Ectodermal cell (in vitro differentiated cells): ENCODE measurements around the gene C10orf105. TPM values are rescaled to one million over a fixed set of nuclear protein-coding genes. Genes with fewer than 3 reads are reported as not detected.

Experiments used
- H3K27ac ChIP-seq: 2 replicates; pipeline ENCODE4 v1.7.0; 2013; ENCODE audit warnings: mild to moderate bottlenecking, low read depth, low read length; ENCODE audit not compliant: insufficient read depth, poor library complexity, severe bottlenecking
- H3K27me3 ChIP-seq: 2 replicates; pipeline ENCODE4 v1.7.0; 2013; ENCODE audit warnings: mild to moderate bottlenecking, low read length; ENCODE audit not compliant: insufficient read depth, control insufficient read depth, poor library complexity, severe bottlenecking
- H3K36me3 ChIP-seq: one replicate; pipeline ENCODE4 v1.7.0; 2013; ENCODE audit warnings: low read length; ENCODE audit not compliant: control insufficient read depth, insufficient read depth
- H3K4me1 ChIP-seq: one replicate; pipeline ENCODE4 v1.7.0; 2013; ENCODE audit warnings: low read length; ENCODE audit not compliant: control insufficient read depth, insufficient read depth
- H3K4me3 ChIP-seq: 2 replicates; pipeline ENCODE4 v1.7.0; 2013; ENCODE audit warnings: low read depth, low read length, control low read depth; ENCODE audit not compliant: insufficient read depth
- H3K9me3 ChIP-seq: 2 replicates; pipeline ENCODE4 v1.7.0; 2013; ENCODE audit warnings: mild to moderate bottlenecking, low read length, moderate library complexity; ENCODE audit not compliant: control insufficient read depth
- WGBS, 2 experiments: methylation state at CpG; one replicate each; pipeline ENCODE4 v1.1.7; 2013; ENCODE audit warnings: missing lambda C conversion rate in 2 of 2; 5-methylcytosine and 5-hydroxymethylcytosine counted together
- polyA plus RNA-seq, 4 experiments: library from polyadenylated mRNA; stranded (reverse); fragments of 50-300 nt; gene quantifications; one replicate each; pipeline ENCODE4 v1.2.3, GENCODE V29; 2013

The C10orf105 gene, protein sequence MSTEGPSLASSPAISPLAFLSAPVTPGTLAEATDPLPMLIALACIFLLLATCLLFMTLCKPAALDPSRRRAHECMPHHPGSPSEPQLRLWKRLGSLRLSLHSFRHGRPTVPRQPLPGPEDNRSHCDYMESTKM
- 2.3 TPM for polyA plus RNA-seq (2013, experiment 1 of 4)
- 3.3 TPM for polyA plus RNA-seq (2013, experiment 2 of 4)
- 2.7 TPM for polyA plus RNA-seq (2013, experiment 3 of 4)
- 2.2 TPM for polyA plus RNA-seq (2013, experiment 4 of 4)

GRCh38 chr10:71719464-71720201 is at the start of gene C10orf105:
C10orf105 (minus strand) TSS chr10:71719778; CDS start chr10:71716337, 3,441 bp downstream.
- H3K36me3 ChIP-seq = no peaks in the 10 kb centered on the region
- 36 to 39% methylated on average over 14 of the region's 14 CpGs for WGBS, 2 experiments

DNA sequence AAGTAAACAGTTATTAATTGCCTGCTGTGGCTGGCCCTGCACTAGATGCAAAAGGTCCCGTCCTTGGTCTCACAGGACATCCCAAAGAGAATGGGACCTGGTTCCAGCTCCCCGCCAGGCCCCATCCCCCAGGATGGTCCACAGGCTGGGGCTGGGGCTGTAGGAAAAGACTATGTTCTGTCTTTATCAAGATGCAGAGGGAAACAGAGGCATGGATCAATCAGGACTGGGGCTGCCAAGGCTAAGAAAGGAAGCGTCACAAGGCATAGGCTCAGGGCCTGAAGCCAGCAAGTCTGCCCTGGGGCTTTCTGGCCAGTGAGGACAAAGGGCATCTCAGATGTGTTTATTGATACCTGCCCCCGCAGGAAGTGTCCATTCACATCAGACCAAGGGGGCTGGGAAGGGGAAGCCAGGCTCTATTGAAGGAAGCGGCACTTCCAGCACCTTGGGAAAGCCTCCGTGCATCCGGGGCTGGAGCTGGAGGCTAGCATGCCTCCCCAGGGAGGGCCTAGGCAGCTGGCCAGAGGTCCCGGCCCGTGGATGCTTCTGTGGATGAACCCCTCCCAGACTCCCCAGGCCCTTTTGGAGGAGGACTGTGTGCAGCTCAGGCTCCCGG is 48.0 kb upstream of the C10orf105 start:
- H3K4me3 ChIP-seq = no peak overlapping the region
- H3K27me3 ChIP-seq = peaks cover 12% of the 10 kb centered on the region
- H3K36me3 ChIP-seq = no peaks in the 10 kb centered on the region
- H3K27ac ChIP-seq = no peak overlapping the region
- no peaks in the 10 kb centered on the region for H3K4me1 ChIP-seq
- 81 to 82% methylated on average over 10 of the region's 10 CpGs for WGBS, 2 experiments
- no peaks in the 10 kb centered on the region for H3K9me3 ChIP-seq

More at GRCh38 chr10:71719464-71720201, at the start of gene C10orf105:
- H3K27ac ChIP-seq = no peak within 1 kb of the TSS
- no peak within 1 kb of the TSS for H3K4me3 ChIP-seq
- peaks cover 13% of the 10 kb centered on the region for H3K4me1 ChIP-seq
- no peaks in the 10 kb centered on the region for H3K27me3 ChIP-seq
- H3K9me3 ChIP-seq = no peaks in the 10 kb centered on the region

DNA sequence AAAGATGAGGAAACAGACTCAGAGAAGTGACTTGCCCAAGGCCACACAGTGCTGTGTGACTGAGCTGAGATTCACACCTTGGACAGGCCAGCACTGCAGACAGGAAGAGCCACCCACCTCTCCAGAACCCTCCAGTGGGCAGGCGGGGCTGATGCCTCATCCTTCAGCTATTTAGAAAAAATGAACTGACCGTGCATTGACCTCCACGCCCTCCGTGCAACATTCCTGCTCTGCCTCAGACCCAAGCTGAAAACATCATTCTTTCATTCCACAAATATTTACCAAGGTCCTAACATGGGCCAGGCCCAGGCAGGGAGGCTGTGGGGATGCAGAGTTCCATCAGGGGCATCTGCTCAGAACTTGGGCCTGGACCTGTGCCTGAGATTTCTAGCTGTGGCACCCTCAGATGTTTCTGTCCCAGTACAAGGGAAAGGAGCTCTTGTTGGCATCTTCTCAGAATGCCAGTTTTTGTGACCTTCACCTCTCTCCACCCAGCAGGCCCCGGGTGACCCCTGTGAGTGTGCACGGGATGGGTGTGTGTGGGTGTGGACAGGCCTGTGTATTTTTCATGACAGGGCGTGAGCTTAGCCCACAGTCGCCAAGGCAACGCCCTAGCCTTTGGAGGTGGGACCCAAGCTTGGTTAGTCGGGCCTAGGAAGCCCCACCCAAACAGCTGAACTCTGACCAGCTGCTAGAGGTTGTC is 47.3 kb upstream of the C10orf105 start:
- H3K9me3 ChIP-seq = no peaks in the 10 kb centered on the region
- H3K27me3 ChIP-seq = peaks cover 5% of the 10 kb centered on the region
- H3K36me3 ChIP-seq = no peaks in the 10 kb centered on the region
- H3K27ac ChIP-seq = no peak overlapping the region
- 88 to 89% methylated on average over 10 of the region's 10 CpGs for WGBS, 2 experiments
- no peak overlapping the region for H3K4me3 ChIP-seq
- no peaks in the 10 kb centered on the region for H3K4me1 ChIP-seq

DNA sequence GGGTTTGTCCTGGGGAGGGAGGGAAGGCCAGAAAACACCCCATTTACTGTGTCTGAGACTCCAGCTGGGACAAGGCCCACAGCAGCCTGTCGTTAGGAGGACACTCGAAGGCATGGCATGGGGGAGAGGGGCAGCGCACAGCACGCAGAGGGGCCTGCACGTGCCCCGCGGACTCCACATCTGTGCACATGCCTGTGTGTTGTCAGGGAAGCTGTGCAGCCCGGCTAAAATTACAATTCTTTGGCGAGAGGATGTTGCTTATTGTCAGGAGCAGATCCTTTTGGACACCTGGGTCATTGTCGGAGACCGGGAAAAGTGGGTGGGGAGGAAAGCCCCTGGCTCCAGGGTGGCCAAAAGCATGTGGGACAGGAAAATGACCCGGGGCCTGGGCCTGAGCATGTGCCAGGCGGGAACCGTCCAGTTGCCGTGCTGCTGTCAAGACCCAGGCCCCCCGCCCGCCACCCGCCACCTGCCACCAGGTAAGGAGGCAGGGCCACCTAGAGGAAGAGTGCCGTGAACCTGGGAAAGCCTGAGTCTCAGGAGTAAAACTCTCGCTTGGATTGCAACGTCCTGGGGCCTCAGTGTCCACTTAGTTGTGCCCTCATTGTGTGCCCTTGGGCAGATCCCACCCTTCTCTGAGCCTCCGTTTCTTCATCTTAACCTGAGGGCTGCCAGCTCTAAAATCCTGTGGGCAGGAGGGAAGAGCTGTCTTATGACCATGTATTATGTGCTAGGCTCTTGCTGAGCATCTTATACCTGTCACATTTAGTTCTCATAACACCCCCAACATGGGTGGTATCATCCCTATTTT is 46.5 kb upstream of the C10orf105 start:
- Histone ChIP-seq H3K4me3 (no peak overlapping the region), H3K27ac (no peak overlapping the region), H3K36me3 (no peaks in the 10 kb centered on the region), H3K9me3 (no peaks in the 10 kb centered on the region), H3K4me1 (no peaks in the 10 kb centered on the region), H3K27me3 (no peaks in the 10 kb centered on the region)
- 92% methylated on average over 22 of the region's 22 CpGs for WGBS, 2 experiments

- WGBS, 2 experiments = 84 to 86% methylated on average over 5 to 8 of the region's 8 CpGs
- H3K9me3 ChIP-seq = no peaks in the 10 kb centered on the region
- no peaks in the 10 kb centered on the region for H3K4me1 ChIP-seq
- no peaks in the 10 kb centered on the region for H3K36me3 ChIP-seq
- no peak overlapping the region for H3K4me3 ChIP-seq
- no peak overlapping the region for H3K27ac ChIP-seq
- no peaks in the 10 kb centered on the region for H3K27me3 ChIP-seq
Measured at GRCh38 chr10:71765176-71765904, 45.8 kb upstream of the C10orf105 start.

DNA sequence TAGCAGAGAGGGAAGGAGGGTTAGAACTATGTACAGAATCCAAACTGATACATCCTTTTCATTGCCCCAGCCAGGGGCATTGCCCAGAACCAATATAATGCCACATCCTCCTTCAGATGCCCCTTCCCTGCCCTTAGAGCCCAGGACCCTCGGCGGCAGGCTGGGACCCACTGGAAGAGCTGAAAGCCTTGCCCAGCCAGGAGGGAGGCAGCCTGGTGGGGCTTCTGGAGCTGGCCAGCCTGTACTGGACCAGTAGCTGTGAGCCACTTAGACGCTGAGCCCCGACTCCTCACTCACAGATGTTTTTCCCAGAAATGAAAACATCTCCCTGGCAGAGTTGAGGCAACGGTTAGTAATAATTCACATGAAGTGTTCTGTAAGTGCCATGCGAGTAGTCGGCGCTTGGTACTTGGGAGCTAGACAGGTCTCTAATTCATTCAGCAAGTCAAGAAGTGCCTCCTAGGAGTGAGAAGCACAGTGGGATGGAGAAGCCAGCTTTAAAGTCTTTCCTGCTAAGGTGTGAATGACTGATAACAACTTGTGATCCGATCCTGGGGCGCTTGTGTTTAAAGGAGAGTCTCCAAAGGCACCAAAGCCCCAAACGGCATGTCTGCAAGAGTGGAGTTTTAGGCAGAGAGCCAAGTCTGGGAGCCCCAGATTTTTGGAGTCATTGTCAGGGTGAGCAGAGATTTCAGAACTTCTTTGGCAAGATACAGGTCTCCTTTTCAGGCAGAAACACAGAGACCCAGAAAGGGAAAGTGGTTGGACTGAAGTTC is 44.0 kb upstream of the C10orf105 start:
- no peaks in the 10 kb centered on the region for H3K27me3 ChIP-seq
- WGBS, 2 experiments = 89 to 93% methylated on average over 11 of the region's 11 CpGs
- H3K9me3 ChIP-seq = no peaks in the 10 kb centered on the region
- H3K4me1 ChIP-seq = no peaks in the 10 kb centered on the region
- no peak overlapping the region for H3K4me3 ChIP-seq
- no peaks in the 10 kb centered on the region for H3K36me3 ChIP-seq
- no peak overlapping the region for H3K27ac ChIP-seq

DNA sequence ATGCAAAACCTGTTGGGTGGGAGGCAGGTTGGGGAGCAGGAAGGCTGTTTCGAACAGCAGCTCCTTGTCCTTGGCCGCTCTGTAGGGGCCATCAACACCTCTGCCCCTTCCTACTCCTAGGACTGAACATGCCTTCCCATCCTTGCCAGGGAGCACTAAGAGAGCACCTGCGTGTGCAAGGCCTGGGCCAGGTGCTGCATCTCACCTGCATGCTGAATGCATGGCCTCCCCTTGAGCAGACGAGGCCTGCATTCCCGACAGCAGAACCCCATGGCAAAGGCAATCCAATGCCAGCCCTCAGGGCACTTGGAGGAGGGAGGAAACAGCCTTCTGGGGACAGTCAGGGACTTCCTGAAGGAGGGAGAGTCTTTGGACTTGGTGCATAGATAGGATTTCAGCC is 42.7 kb upstream of the C10orf105 start:
- Histone ChIP-seq H3K36me3 (no peaks in the 10 kb centered on the region), H3K27ac (no peak overlapping the region), H3K27me3 (no peaks in the 10 kb centered on the region), H3K9me3 (no peaks in the 10 kb centered on the region), H3K4me3 (no peak overlapping the region), H3K4me1 (no peaks in the 10 kb centered on the region)
- 91 to 93% methylated on average over 5 of the region's 5 CpGs for WGBS, 2 experiments

DNA sequence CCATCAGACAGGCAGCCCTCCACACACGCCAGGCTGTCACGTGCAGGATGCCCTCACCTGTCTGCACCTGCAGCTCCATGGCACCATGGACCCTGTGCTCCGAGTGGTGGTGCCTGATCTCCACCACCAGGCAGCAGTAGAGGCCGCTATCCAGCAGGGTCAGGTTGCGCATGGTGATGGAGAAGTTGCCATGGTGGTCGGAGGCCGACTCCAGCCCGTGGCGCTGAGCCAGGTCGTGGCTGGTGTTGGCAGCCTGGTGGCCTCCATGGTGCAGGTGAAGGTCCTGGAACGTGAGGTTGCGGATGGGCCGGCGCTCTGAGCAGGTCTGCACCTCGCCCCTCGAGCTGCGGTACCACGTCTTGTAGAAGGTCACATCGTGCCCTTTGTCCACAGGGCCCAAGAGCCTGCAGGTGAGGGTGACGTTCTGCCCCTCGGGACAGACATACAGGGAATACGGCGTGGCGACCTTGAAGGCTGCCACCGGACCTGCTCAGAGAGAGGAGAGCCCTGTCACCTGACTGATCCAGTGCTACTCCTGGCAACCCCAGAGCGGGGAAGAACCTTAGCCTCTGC is 42.0 kb upstream of the C10orf105 start:
- Histone ChIP-seq H3K27me3 (no peaks in the 10 kb centered on the region), H3K9me3 (no peaks in the 10 kb centered on the region), H3K4me1 (no peaks in the 10 kb centered on the region), H3K4me3 (no peak overlapping the region), H3K27ac (no peak overlapping the region), H3K36me3 (no peaks in the 10 kb centered on the region)
- WGBS, 2 experiments = 94 to 95% methylated on average over 26 of the region's 26 CpGs
